ENCODE data around the gene PDZK1IP1. TPM values are rescaled to one million over a fixed set of nuclear protein-coding genes. Genes with fewer than 3 reads are reported as not detected.

Gene PDZK1IP1
- total and polyA plus RNA-seq, 2 of the 13 experiments (the other 11 are each of a cell fraction or from before 2014, with no cell fraction given) = 0.24 to 1.6 TPM

DNA sequence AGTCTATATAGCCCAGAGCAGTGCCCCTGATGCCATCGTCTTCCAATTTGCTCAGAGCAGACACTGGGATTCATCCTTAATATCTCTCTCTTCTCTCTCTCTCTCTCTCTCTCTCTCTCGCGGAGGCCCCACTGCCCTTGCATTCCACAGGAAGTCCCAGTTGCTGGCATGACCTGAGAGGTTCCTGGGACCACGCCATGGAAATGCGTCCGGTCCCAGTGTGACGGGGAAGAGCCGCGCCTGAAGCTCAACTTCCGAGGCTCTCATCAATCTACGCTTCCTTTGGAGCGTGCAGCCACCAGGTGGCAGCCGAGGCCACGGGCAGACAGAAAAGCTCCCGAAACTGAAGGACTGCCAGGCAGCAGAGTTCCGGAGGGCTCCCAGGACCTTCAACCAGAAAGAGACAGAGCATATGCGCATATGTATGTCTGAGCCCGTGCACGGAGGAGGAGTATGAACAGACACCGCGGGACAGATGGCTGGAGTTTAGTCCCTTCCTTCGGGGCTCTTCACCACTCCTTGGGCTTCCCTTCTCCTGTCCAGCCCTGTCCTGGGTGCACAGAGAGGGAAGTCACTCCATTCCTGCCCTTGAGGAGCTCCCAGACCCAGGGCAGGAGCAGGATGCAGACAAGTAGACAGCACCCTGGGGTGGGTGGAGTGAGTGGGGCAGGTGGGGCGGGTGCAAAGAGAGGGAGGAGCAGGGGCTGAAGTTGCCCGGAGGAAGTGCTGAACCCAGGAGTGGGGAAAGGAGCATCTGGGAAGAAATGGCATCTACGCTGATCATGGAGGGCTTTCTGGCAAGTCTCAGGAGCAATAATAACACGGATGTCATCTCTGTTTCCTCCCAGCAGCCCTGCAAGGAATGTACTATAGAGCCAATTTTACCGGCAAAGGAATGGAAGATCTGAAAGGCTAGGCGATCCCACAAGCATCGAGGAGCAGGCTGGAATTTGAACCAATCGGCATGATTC lies 10.5 kb downstream of the PDZK1IP1 start (continued):
- TF ChIP-seq, protein P1, sequence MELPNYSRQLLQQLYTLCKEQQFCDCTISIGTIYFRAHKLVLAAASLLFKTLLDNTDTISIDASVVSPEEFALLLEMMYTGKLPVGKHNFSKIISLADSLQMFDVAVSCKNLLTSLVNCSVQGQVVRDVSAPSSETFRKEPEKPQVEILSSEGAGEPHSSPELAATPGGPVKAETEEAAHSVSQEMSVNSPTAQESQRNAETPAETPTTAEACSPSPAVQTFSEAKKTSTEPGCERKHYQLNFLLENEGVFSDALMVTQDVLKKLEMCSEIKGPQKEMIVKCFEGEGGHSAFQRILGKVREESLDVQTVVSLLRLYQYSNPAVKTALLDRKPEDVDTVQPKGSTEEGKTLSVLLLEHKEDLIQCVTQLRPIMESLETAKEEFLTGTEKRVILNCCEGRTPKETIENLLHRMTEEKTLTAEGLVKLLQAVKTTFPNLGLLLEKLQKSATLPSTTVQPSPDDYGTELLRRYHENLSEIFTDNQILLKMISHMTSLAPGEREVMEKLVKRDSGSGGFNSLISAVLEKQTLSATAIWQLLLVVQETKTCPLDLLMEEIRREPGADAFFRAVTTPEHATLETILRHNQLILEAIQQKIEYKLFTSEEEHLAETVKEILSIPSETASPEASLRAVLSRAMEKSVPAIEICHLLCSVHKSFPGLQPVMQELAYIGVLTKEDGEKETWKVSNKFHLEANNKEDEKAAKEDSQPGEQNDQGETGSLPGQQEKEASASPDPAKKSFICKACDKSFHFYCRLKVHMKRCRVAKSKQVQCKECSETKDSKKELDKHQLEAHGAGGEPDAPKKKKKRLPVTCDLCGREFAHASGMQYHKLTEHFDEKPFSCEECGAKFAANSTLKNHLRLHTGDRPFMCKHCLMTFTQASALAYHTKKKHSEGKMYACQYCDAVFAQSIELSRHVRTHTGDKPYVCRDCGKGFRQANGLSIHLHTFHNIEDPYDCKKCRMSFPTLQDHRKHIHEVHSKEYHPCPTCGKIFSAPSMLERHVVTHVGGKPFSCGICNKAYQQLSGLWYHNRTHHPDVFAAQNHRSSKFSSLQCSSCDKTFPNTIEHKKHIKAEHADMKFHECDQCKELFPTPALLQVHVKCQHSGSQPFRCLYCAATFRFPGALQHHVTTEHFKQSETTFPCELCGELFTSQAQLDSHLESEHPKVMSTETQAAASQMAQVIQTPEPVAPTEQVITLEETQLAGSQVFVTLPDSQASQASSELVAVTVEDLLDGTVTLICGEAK (IDR thresholded peaks at IDR 0.05) = no peak
- TF ChIP-seq, protein P1 (CRISPR knock-in tag; IDR thresholded peaks at IDR 0.05) = no peak
- TF ChIP-seq ZNF17 (CRISPR knock-in tag; IDR thresholded peaks at IDR 0.05) (no peak), PCBP2 (optimal IDR thresholded peaks at IDR 0.05; ENCODE audit: low read depth, low read length, poor library complexity, severe bottlenecking) (peak; percentile 77), HMG20A (CRISPR knock-in tag; IDR thresholded peaks at IDR 0.05; ENCODE audit: borderline replicate concordance) (no peak; the same call in 1 of the 2 replicates), U2AF1 (optimal IDR thresholded peaks at IDR 0.05; ENCODE audit: low read depth, low read length) (no peak), ZNF850 (CRISPR knock-in tag; conservative IDR thresholded peaks at IDR 0.05) (no peak), SNAPC2 (CRISPR knock-in tag; IDR thresholded peaks at IDR 0.05) (no peak), ZNF607 (CRISPR knock-in tag; IDR thresholded peaks at IDR 0.05; ENCODE audit: borderline replicate concordance) (no peak; the same call in 1 of the 2 replicates), ZNF296 (CRISPR knock-in tag; conservative IDR thresholded peaks at IDR 0.05) (no peak), ZNF432 (CRISPR knock-in tag; IDR thresholded peaks at IDR 0.05; ENCODE audit: borderline replicate concordance) (no peak), ZNF207 (IDR thresholded peaks at IDR 0.05; ENCODE audit: borderline replicate concordance) (no peak), HIVEP1 (CRISPR knock-in tag; IDR thresholded peaks at IDR 0.05) (no peak)
- TF ChIP-seq, protein P2, sequence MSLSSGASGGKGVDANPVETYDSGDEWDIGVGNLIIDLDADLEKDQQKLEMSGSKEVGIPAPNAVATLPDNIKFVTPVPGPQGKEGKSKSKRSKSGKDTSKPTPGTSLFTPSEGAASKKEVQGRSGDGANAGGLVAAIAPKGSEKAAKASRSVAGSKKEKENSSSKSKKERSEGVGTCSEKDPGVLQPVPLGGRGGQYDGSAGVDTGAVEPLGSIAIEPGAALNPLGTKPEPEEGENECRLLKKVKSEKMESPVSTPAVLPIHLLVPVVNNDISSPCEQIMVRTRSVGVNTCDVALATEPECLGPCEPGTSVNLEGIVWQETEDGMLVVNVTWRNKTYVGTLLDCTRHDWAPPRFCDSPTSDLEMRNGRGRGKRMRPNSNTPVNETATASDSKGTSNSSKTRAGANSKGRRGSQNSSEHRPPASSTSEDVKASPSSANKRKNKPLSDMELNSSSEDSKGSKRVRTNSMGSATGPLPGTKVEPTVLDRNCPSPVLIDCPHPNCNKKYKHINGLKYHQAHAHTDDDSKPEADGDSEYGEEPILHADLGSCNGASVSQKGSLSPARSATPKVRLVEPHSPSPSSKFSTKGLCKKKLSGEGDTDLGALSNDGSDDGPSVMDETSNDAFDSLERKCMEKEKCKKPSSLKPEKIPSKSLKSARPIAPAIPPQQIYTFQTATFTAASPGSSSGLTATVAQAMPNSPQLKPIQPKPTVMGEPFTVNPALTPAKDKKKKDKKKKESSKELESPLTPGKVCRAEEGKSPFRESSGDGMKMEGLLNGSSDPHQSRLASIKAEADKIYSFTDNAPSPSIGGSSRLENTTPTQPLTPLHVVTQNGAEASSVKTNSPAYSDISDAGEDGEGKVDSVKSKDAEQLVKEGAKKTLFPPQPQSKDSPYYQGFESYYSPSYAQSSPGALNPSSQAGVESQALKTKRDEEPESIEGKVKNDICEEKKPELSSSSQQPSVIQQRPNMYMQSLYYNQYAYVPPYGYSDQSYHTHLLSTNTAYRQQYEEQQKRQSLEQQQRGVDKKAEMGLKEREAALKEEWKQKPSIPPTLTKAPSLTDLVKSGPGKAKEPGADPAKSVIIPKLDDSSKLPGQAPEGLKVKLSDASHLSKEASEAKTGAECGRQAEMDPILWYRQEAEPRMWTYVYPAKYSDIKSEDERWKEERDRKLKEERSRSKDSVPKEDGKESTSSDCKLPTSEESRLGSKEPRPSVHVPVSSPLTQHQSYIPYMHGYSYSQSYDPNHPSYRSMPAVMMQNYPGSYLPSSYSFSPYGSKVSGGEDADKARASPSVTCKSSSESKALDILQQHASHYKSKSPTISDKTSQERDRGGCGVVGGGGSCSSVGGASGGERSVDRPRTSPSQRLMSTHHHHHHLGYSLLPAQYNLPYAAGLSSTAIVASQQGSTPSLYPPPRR (CRISPR knock-in tag; IDR thresholded peaks at IDR 0.05; ENCODE audit: borderline replicate concordance) = no peak

All from HepG2 (cell line).